Lung (tissue), 12 donors: ENCODE data around the gene NISCH. TPM values are rescaled to one million over a fixed set of nuclear protein-coding genes. Genes with fewer than 3 reads are reported as not detected.

Experiments
- ATAC-seq: fragments of 200-7000 bp; cut with Tn5 transposase; one replicate; pipeline ENCODE4 v1.9.1; 2020; ENCODE audit warnings: moderate number of reproducible peaks; ENCODE audit not compliant: insufficient read depth, low FRiP score
- DNase-seq, 3 donors: peaks; one replicate each; pipeline ENCODE4 v3.0.0-alpha.2; 2013 to 2017
- H3K27ac ChIP-seq, 2 donors: one replicate each; pipeline ENCODE4 v1.5.1; 2013; ENCODE audit warnings: mild to moderate bottlenecking in 2 of 2, moderate library complexity in 2 of 2, control low read depth in 1 of 2, inconsistent platforms in 1 of 2, low read depth in 1 of 2, low read length in 1 of 2
- H3K27me3 ChIP-seq, 3 donors: one replicate each; pipeline ENCODE4 v1.5.1; 2013; ENCODE audit warnings: low read length in 2 of 3; ENCODE audit not compliant: control insufficient read depth in 3 of 3, insufficient read depth in 3 of 3
- H3K36me3 ChIP-seq, 4 donors: one replicate each; pipeline ENCODE4 v1.5.1; 2013; ENCODE audit warnings: low read length in 4 of 4, mild to moderate bottlenecking in 1 of 4, moderate library complexity in 1 of 4; ENCODE audit not compliant: control insufficient read depth in 4 of 4, insufficient read depth in 4 of 4
- H3K4me1 ChIP-seq, 5 donors: one replicate each; pipeline ENCODE4 v1.5.1; 2013; ENCODE audit warnings: low read length in 5 of 5, mild to moderate bottlenecking in 2 of 5, moderate library complexity in 1 of 5; ENCODE audit not compliant: control insufficient read depth in 5 of 5, insufficient read depth in 5 of 5
- H3K4me3 ChIP-seq: one replicate; pipeline ENCODE4 v1.5.1; 2013; ENCODE audit warnings: mild to moderate bottlenecking, control low read depth, moderate library complexity
- H3K9ac ChIP-seq, 2 donors: one replicate each; pipeline ENCODE4 v1.5.1; 2013; ENCODE audit warnings: low read length in 2 of 2, control low read depth in 1 of 2; ENCODE audit not compliant: insufficient read depth in 1 of 2
- H3K9me3 ChIP-seq, 4 donors: one replicate each; pipeline ENCODE4 v1.5.1; 2013; ENCODE audit warnings: low read length in 3 of 4, mild to moderate bottlenecking in 1 of 4, moderate library complexity in 1 of 4; ENCODE audit not compliant: control insufficient read depth in 4 of 4, insufficient read depth in 3 of 4
- WGBS, 2 donors: extraction: QIAGEN DNeasy Blood & Tissue Kit; methylation state at CpG; one replicate each; pipeline ENCODE4 v1.1.7; 2013; 5-methylcytosine and 5-hydroxymethylcytosine counted together
- polyA plus RNA-seq, 2 donors: library from polyadenylated mRNA; stranded (reverse); fragments of 200-250 nt; gene quantifications; one replicate each; pipeline ENCODE4 v1.2.1, GENCODE V29; 2013
- total RNA-seq, 2 donors: library from RNA; depleted of rRNA in 1 of 2; stranded (reverse); fragments of >200 nt in 1 of 2; gene quantifications; one replicate each; pipeline ENCODE4 v1.2.1, GENCODE V29; 2014 to 2021
- TF ChIP-seq, protein P1 (sequence below): IDR thresholded peaks from 2 replicates; pipeline ENCODE4 v1.5.1; 2012; ENCODE audit warnings: mild to moderate bottlenecking; ENCODE audit errors: control extremely low read depth, extremely low read depth
- donor health status: control.
- donor health status: control.
- donor health status: Bipolar disorder and iron deficiency.
- donor health status: healthy.
- donor health status: DM: yes; HTN: yes; CAD: no.

Gene NISCH
- total and polyA plus RNA-seq, 4 donors = 37.8 to 127 (median 63.7) TPM

DNA sequence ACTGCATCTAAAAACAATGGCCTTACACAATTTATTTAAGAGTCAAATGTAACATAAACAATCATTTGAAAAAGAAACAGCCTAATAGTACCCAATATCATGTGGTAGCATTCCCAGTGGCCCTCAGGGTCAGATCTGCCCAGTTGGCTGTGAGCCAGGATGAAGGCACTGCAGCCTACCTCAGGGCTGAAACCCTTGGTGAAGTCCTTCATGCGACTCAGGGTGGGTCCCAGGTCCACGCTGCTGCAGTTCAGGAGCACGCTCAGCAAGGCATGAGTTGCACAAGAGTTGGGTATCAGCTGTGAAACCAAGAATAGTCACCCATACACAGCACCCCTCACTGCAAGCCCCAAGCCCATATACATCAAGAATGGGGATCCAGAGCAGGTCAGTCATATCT is 47.6 kb upstream of the NISCH start:
- TF ChIP-seq, protein P1, sequence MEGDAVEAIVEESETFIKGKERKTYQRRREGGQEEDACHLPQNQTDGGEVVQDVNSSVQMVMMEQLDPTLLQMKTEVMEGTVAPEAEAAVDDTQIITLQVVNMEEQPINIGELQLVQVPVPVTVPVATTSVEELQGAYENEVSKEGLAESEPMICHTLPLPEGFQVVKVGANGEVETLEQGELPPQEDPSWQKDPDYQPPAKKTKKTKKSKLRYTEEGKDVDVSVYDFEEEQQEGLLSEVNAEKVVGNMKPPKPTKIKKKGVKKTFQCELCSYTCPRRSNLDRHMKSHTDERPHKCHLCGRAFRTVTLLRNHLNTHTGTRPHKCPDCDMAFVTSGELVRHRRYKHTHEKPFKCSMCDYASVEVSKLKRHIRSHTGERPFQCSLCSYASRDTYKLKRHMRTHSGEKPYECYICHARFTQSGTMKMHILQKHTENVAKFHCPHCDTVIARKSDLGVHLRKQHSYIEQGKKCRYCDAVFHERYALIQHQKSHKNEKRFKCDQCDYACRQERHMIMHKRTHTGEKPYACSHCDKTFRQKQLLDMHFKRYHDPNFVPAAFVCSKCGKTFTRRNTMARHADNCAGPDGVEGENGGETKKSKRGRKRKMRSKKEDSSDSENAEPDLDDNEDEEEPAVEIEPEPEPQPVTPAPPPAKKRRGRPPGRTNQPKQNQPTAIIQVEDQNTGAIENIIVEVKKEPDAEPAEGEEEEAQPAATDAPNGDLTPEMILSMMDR = no peak
- 92 to 96% methylated on average over 3 of the region's 3 CpGs for WGBS, 2 donors
- ATAC-seq (no peak), DNase-seq (no peak)
- Histone ChIP-seq H3K27ac (no peak overlapping the region), H3K36me3 (peaks cover 11 to 52% (median 42%) of the 10 kb centered on the region in 4 donors), H3K27me3 (no peaks in the 10 kb centered on the region), H3K9me3 (no peaks in the 10 kb centered on the region), H3K4me1 (peaks cover 7 to 31% (median 13%) of the 10 kb centered on the region in 5 donors), H3K9ac (no peak overlapping the region), H3K4me3 (no peak overlapping the region)

DNA sequence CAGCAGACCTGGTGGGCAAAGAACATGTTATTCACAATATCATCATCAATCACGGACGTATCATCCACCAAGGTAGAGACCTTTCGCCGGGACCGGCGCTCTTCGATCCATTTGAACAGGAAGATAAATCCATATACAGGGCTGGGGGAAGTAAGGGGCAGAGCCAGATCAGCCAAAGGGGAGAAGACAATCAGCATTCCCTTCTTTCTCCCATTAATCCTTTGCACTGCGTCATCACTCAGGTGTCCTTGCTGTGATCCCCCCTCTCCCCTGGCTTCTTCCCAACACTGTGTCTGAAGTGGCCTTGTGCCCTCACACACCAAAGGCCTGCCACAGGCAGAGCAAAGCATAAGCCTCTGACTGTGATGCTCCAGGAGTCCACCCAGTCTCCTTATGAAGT is 46.9 kb upstream of the NISCH start:
- DNase-seq (no peak), ATAC-seq (no peak)
- TF ChIP-seq, protein P1 = no peak
- WGBS, 2 donors = 91 to 98% methylated on average over 8 of the region's 8 CpGs
- Histone ChIP-seq H3K27me3 (no peaks in the 10 kb centered on the region), H3K4me1 (peaks cover 7 to 31% (median 13%) of the 10 kb centered on the region in 5 donors), H3K9me3 (no peaks in the 10 kb centered on the region), H3K4me3 (no peak overlapping the region), H3K27ac (peak overlapping the region in 1 of 2 donors; percentile 28), H3K9ac (no peak overlapping the region), H3K36me3 (peaks cover 11 to 45% (median 37%) of the 10 kb centered on the region in 4 donors)

DNA sequence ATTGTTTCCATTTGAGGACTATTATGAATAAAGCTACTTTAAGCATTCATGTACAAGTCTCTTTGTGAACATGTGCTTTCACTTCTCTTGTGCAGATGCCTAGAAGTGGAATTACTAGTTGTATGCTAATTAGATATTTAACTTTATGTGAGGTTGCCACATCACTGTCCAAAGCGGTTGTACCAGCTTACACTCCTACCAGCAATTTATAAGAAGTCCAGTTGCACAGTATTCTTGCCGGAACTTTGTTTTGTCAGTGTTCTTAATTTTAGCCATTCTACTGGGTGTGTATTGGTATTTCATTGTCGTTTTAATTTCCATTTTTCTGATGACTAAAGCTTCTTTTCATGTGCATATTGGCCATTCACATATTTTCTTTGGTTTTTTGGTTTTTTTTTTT is 39.6 kb upstream of the NISCH start:
- Histone ChIP-seq H3K4me1 (peaks cover 3 to 17% (median 6%) of the 10 kb centered on the region in 5 donors), H3K9ac (no peak overlapping the region), H3K4me3 (no peak overlapping the region), H3K27me3 (no peaks in the 10 kb centered on the region), H3K27ac (no peak overlapping the region), H3K36me3 (no peaks in the 10 kb centered on the region), H3K9me3 (no peaks in the 10 kb centered on the region)
- TF ChIP-seq, protein P1 = no peak
- ATAC-seq (no peak), DNase-seq (no peak)
- 65 to 81% methylated on average over 3 of the region's 3 CpGs for WGBS, 2 donors

DNA sequence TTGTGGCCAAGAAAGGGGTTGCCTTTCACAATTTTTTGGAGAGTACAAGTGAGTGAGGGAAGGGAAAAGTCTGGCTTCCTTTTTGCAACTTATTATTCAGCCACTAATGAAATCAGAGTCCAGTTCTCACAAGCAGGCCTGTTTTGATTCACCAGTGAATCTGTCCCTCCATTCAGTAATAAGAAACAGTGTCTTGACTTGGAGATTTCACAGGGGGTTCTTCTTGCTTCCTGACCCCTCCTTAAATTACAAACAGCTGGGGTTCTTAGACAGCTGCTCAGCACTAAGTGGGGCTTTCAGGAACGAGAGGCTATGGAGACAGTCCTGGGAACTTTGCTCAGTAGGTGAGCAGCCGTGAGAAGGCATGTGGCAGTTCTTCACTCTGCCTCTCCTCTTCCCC is 35.0 kb upstream of the NISCH start:
- Histone ChIP-seq H3K27ac (no peak overlapping the region), H3K4me3 (no peak overlapping the region), H3K9me3 (no peaks in the 10 kb centered on the region), H3K4me1 (peaks cover 0 to 12% (median 0%) of the 10 kb centered on the region in 5 donors), H3K9ac (peak overlapping the region in 1 of 2 donors; percentile 13), H3K27me3 (no peaks in the 10 kb centered on the region), H3K36me3 (no peaks in the 10 kb centered on the region)
- ATAC-seq = no peak
- 87 to 88% methylated on average over 2 of the region's 2 CpGs for WGBS, 2 donors
- no peak for DNase-seq
- TF ChIP-seq, protein P1 = no peak
